ENCODE measurements around the gene BAIAP2L1. TPM values are rescaled to one million over a fixed set of nuclear protein-coding genes. Genes with fewer than 3 reads are reported as not detected.
A peak's percentile ranks its signal among the peaks of the same experiment; 100 is the strongest.

BAIAP2L1 gene
- total RNA-seq, 1 donor from 2014 or later = 2.1 TPM

GRCh38 chr7:98250789-98251188 lies 150.1 kb downstream of the BAIAP2L1 start:
- H3K9me3 ChIP-seq (replicated peaks) = no peaks in the 10 kb centered on the region
- intact Hi-C loops (cut with micrococcal nuclease) = no loop called here
- no peaks in the 10 kb centered on the region for H3K27me3 ChIP-seq (ENCODE audit: low read depth)
- H3K4me1 ChIP-seq = peaks cover 74% of the 10 kb centered on the region
- peak overlapping the region; percentile 90 for H3K4me3 ChIP-seq
- H3K27ac ChIP-seq (replicated peaks) = peak overlapping the region; percentile 91
- H3K36me3 ChIP-seq = peaks cover 3% of the 10 kb centered on the region
- no peak for TF ChIP-seq CTCF (IDR thresholded peaks at IDR 0.05; ENCODE audit: borderline replicate concordance)
- no peak for DNase-seq

DNA sequence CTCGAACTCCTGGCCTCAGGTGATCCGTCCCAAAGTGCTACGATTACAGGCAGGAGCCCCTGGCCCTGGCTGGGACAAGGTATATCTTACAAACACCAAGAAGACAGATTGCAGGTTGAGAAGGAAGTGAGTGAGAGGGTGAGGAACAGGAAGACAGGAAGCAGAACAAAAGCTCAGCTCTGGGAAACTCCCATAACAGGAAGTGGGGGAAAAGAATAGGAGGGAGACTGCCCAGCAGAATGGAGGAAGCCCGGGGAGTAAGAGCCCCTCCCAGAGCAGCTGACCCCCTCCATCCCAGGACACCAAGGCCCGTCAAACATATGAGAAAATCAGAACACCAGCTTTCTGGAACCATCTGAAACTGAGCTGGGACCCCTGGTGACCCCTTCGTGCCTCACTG lies 151.8 kb downstream of the BAIAP2L1 start:
- no peaks in the 10 kb centered on the region for H3K9me3 ChIP-seq (replicated peaks)
- peaks cover 86% of the 10 kb centered on the region for H3K4me1 ChIP-seq
- H3K36me3 ChIP-seq = peaks cover 12% of the 10 kb centered on the region
- no peaks in the 10 kb centered on the region for H3K27me3 ChIP-seq (ENCODE audit: low read depth)
- no peak for DNase-seq
- no peak for TF ChIP-seq CTCF (IDR thresholded peaks at IDR 0.05; ENCODE audit: borderline replicate concordance)
- no peak overlapping the region for H3K4me3 ChIP-seq
- intact Hi-C loops (cut with micrococcal nuclease) = no loop called here
- peak overlapping the region; percentile 91 for H3K27ac ChIP-seq (replicated peaks)

DNA sequence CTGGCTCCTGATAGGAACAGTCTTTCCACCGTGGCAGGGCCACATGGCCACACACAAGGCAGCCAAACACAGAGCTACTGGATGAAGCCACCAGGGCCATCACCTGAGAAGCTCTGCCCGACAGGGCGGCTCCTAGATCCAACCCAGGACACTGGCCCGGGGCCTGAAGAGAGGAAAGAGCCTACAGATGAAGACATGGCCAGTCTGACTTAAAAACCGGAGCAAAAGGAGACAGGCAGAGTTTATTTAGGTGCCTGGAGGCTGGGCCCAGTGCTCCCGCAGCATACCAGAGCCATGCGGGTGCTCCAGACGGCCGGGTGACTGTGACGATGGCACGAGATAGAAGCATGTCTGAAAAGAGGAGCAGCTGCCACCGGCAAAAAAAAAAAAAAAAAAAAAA lies 152.7 kb downstream of the BAIAP2L1 start:
- H3K27ac ChIP-seq (replicated peaks) = peak overlapping the region; percentile 91
- H3K4me1 ChIP-seq = peaks cover 81% of the 10 kb centered on the region
- H3K9me3 ChIP-seq (replicated peaks) = no peaks in the 10 kb centered on the region
- peaks cover 21% of the 10 kb centered on the region for H3K36me3 ChIP-seq
- H3K27me3 ChIP-seq (ENCODE audit: low read depth) = no peaks in the 10 kb centered on the region
- intact Hi-C loops (cut with micrococcal nuclease) = no loop called here
- no peak for DNase-seq
- no peak for TF ChIP-seq CTCF (IDR thresholded peaks at IDR 0.05; ENCODE audit: borderline replicate concordance)
- H3K4me3 ChIP-seq = no peak overlapping the region

DNA sequence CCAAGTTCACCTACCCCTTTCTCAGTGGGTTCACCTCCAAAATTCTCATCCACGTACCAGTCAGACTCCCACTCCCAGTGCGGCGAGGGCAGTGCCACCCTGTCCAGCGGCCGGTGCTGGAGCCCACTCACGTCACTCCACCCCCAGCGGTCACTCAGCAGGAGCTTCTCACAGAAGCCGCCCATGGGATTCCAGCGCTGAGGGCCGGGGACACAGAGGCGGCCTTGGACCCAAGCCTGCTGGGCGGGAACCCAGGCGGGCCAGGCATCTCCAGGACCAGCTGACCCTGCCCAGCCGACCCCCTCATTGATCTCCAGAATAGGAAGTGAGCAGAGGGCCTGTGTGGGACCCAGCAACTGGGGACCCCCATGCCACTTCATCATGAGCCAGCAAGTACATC lies 156.0 kb downstream of the BAIAP2L1 start:
- DNase-seq = no peak
- Histone ChIP-seq H3K4me1 (peaks cover 51% of the 10 kb centered on the region), H3K4me3 (no peak overlapping the region), H3K27ac (replicated peaks) (no peak overlapping the region), H3K9me3 (replicated peaks) (no peaks in the 10 kb centered on the region), H3K27me3 (ENCODE audit: low read depth) (no peaks in the 10 kb centered on the region), H3K36me3 (peaks cover 41% of the 10 kb centered on the region)
- intact Hi-C loops (cut with micrococcal nuclease) = no loop called here
- no peak for TF ChIP-seq CTCF (IDR thresholded peaks at IDR 0.05; ENCODE audit: borderline replicate concordance)

- H3K27ac ChIP-seq (replicated peaks) = no peak overlapping the region
- no peak for DNase-seq
- TF ChIP-seq CTCF (IDR thresholded peaks at IDR 0.05; ENCODE audit: borderline replicate concordance) = no peak
- H3K4me1 ChIP-seq = peaks cover 31% of the 10 kb centered on the region
- H3K27me3 ChIP-seq (ENCODE audit: low read depth) = no peaks in the 10 kb centered on the region
- peaks cover 61% of the 10 kb centered on the region for H3K36me3 ChIP-seq
- no peak overlapping the region for H3K4me3 ChIP-seq
- intact Hi-C loops (cut with micrococcal nuclease) = no loop called here
- no peaks in the 10 kb centered on the region for H3K9me3 ChIP-seq (replicated peaks)
These were observed 158.0 kb downstream of the BAIAP2L1 start for GRCh38 chr7:98242934-98243333.

GRCh38 chr7:98242342-98242741 lies 158.5 kb downstream of the BAIAP2L1 start:
- no peak overlapping the region for H3K27ac ChIP-seq (replicated peaks)
- no peaks in the 10 kb centered on the region for H3K9me3 ChIP-seq (replicated peaks)
- H3K4me1 ChIP-seq = peaks cover 26% of the 10 kb centered on the region
- H3K27me3 ChIP-seq (ENCODE audit: low read depth) = no peaks in the 10 kb centered on the region
- intact Hi-C loops (cut with micrococcal nuclease) = no loop called here
- H3K4me3 ChIP-seq = no peak overlapping the region
- peaks cover 66% of the 10 kb centered on the region for H3K36me3 ChIP-seq
- TF ChIP-seq CTCF (IDR thresholded peaks at IDR 0.05; ENCODE audit: borderline replicate concordance) = no peak
- no peak for DNase-seq

Data from left ventricle myocardium inferior (tissue), 1 donor.